Large intestine (tissue), 3 donors: Measurements from ENCODE around the gene BPHL. TPM values are rescaled to one million over a fixed set of nuclear protein-coding genes. Genes with fewer than 3 reads are reported as not detected.
"Not testable (repeated sequence)": the region's sequence is repeated elsewhere in the genome, so short reads cannot be mapped to it uniquely, and the experiment has no call there.

Experiments
- DNase-seq, 2 donors: peaks; one replicate each; pipeline versions ENCODE4 v3.0.0 to v3.0.0-alpha.2; 2013
- H3K27ac ChIP-seq: one replicate; pipeline ENCODE4 v1.5.1; 2013; ENCODE audit warnings: low read length
- H3K27me3 ChIP-seq: 2 replicates; pipeline ENCODE4 v1.6.1; 2013; ENCODE audit warnings: low read length; ENCODE audit not compliant: control insufficient read depth, insufficient read depth
- H3K36me3 ChIP-seq: 2 replicates; pipeline ENCODE4 v1.6.1; 2013; ENCODE audit warnings: low read length; ENCODE audit not compliant: control insufficient read depth, insufficient read depth
- H3K4me1 ChIP-seq: one replicate; pipeline ENCODE4 v1.6.1; 2013; ENCODE audit warnings: low read length; ENCODE audit not compliant: control insufficient read depth, insufficient read depth
- H3K4me3 ChIP-seq: one replicate; pipeline ENCODE4 v1.5.1; 2013; ENCODE audit warnings: low read length
- H3K9me3 ChIP-seq: one replicate; pipeline ENCODE4 v1.6.1; 2013; ENCODE audit warnings: mild to moderate bottlenecking, low read depth, low read length, moderate library complexity; ENCODE audit not compliant: control insufficient read depth
- WGBS: methylation state at CpG from one replicate; pipeline ENCODE4 v1.1.5; 2013; ENCODE audit warnings: low lambda C conversion rate; ENCODE audit not compliant: insufficient coverage; 5-methylcytosine and 5-hydroxymethylcytosine counted together
- polyA plus RNA-seq: library from polyadenylated mRNA; unstranded; fragments of 120-200 nt; gene quantifications from one replicate; pipeline ENCODE4 v1.2.1, GENCODE V29; 2013

Gene BPHL
- polyA plus RNA-seq, 1 donor: 77.9 TPM

- Histone ChIP-seq H3K27me3 (no peaks in the 10 kb centered on the region), H3K36me3 (peaks cover 66% of the 10 kb centered on the region), H3K4me3 (no peak overlapping the region), H3K27ac (no peak overlapping the region), H3K9me3 (no peaks in the 10 kb centered on the region), H3K4me1 (peaks cover 25% of the 10 kb centered on the region)
- DNase-seq: no peak
- WGBS: 93% methylated on average over 2 of the region's 8 CpGs
Measured at GRCh38 chr6:3136292-3137011, 17.9 kb downstream of the BPHL start.

GRCh38 chr6:3137057-3137777, 18.7 kb downstream of the BPHL start:
- Histone ChIP-seq H3K27me3 (no peaks in the 10 kb centered on the region), H3K4me3 (no peak overlapping the region), H3K27ac (no peak overlapping the region), H3K36me3 (peaks cover 59% of the 10 kb centered on the region), H3K9me3 (no peaks in the 10 kb centered on the region), H3K4me1 (peaks cover 25% of the 10 kb centered on the region)
- no peak for DNase-seq
- WGBS: 84% methylated on average over 5 of the region's 12 CpGs

DNA sequence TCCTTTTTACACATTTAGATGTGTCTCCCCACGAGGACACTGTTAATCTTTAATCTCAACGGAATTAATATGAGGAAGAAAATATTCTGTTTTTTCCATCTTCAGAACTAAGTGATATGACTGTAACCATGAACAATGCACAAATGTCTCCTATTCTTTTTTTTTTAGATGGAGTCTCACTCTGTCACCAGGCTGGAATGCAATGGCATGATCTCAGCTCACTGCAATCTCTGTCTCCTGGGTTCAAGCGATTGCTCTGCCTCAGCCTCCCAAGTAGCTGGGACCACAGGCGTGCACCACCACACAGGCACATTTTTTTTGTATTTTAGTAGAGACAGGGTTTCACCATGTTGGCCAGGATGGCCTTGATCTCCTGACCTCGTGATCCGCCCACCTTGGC, 19.4 kb downstream of the BPHL start:
- H3K27ac ChIP-seq, H3K27me3 ChIP-seq, DNase-seq, H3K4me3 ChIP-seq, H3K9me3 ChIP-seq: not testable (repeated sequence)
- peaks cover 28% of the 10 kb centered on the region for H3K4me1 ChIP-seq
- H3K36me3 ChIP-seq: peaks cover 55% of the 10 kb centered on the region
- no CpG with 5 or more reads among the region's 6 CpGs for WGBS

- Histone ChIP-seq H3K27me3 (no peaks in the 10 kb centered on the region), H3K4me3 (no peak overlapping the region), H3K4me1 (peaks cover 31% of the 10 kb centered on the region), H3K36me3 (peaks cover 55% of the 10 kb centered on the region), H3K27ac (peak overlapping the region; percentile 80), H3K9me3 (no peaks in the 10 kb centered on the region)
- no peak for DNase-seq
- no CpG with 5 or more reads among the region's 1 CpG for WGBS
Measured at GRCh38 chr6:3138341-3138740, 19.8 kb downstream of the BPHL start.

- Histone ChIP-seq H3K9me3 (no peaks in the 10 kb centered on the region), H3K4me3 (no peak overlapping the region), H3K27me3 (no peaks in the 10 kb centered on the region), H3K36me3 (peaks cover 57% of the 10 kb centered on the region), H3K4me1 (peaks cover 27% of the 10 kb centered on the region), H3K27ac (peak overlapping the region; percentile 87)
- WGBS: no CpG with 5 or more reads among the region's 14 CpGs
- peak; percentile 94 to 96 for DNase-seq
Measured at GRCh38 chr6:3139090-3139903, 20.8 kb downstream of the BPHL start.

GRCh38 chr6:3140201-3140600, 21.7 kb downstream of the BPHL start:
- Histone ChIP-seq H3K4me1 (peaks cover 27% of the 10 kb centered on the region), H3K4me3 (no peak overlapping the region), H3K27ac (peak overlapping the region; percentile 87), H3K9me3 (no peaks in the 10 kb centered on the region), H3K27me3 (no peaks in the 10 kb centered on the region), H3K36me3 (peaks cover 62% of the 10 kb centered on the region)
- DNase-seq: no peak
- no CpG with 5 or more reads among the region's 20 CpGs for WGBS

- H3K27ac ChIP-seq: peak overlapping the region; percentile 66
- H3K36me3 ChIP-seq: peaks cover 56% of the 10 kb centered on the region
Measured at GRCh38 chr6:3142536-3142935, 24.0 kb downstream of the BPHL start.

DNA sequence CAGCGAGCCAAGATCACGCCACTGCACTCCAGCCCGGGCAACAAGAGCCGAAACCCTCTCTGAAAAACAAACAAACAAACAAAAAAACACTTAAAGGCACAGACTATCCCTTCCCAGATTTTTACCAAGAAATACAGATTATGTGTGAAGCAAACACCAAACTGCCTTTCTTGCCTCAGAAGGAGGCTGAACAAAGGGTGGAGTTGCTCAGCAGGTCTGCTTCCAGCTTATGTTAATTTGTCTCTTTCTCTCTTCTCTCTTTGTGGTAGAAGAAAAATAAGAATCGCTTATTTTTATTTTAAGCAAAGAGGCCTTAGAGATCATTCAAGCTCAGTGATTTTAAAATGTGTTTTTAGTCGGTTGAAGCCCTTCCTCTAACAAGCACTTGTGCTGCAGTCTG, 24.6 kb downstream of the BPHL start:
- Histone ChIP-seq H3K27ac (peak overlapping the region; percentile 66), H3K36me3 (peaks cover 56% of the 10 kb centered on the region), H3K4me1 (peaks cover 24% of the 10 kb centered on the region), H3K27me3 (no peaks in the 10 kb centered on the region), H3K4me3 (no peak overlapping the region), H3K9me3 (peaks cover 6% of the 10 kb centered on the region)
- WGBS: 71% methylated on average over 1 of the region's 6 CpGs
- DNase-seq: no peak

More at GRCh38 chr6:3142536-3142935, 24.0 kb downstream of the BPHL start:
- Histone ChIP-seq H3K27me3 (no peaks in the 10 kb centered on the region), H3K4me1 (peaks cover 27% of the 10 kb centered on the region), H3K9me3 (peaks cover 6% of the 10 kb centered on the region), H3K4me3 (no peak overlapping the region)
- DNase-seq: peak; percentile 44 to 80

DNA sequence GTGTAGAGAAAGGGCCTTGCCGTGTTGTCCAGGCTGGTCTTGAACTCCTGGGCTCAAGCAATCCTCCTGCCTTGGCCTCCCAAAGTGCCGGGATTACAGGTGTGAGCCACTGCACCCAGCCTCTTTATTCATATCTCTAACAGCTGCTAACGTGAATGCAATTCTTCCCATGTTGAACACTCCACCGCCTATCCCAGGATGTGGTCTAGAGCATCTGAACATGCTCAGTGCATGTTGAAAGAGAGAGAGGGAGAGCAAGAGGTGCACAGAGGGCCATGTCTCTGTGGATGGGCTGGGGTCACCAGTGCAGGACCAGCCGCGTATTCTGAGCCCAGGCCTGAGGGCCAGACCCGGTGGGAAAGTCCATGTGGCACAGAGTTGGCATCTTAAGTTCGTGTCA, 26.1 kb downstream of the BPHL start:
- Histone ChIP-seq H3K27ac (no peak overlapping the region), H3K4me3 (no peak overlapping the region), H3K27me3 (no peaks in the 10 kb centered on the region), H3K4me1 (peaks cover 14% of the 10 kb centered on the region), H3K36me3 (peaks cover 60% of the 10 kb centered on the region), H3K9me3 (peaks cover 6% of the 10 kb centered on the region)
- no peak for DNase-seq
- no CpG with 5 or more reads among the region's 8 CpGs for WGBS
